Thyroid gland (tissue), 4 donors: Measurements from ENCODE around the gene MARK2. TPM values are rescaled to one million over a fixed set of nuclear protein-coding genes. Genes with fewer than 3 reads are reported as not detected.

Experiments used
- DNase-seq, 2 donors: peaks; one replicate each; pipeline ENCODE4 v3.0.0-alpha.2; 2019
- H3K27ac ChIP-seq, 3 donors: fragments of 200-600 bp; sonication (generic); 1 replicate in 2 of 3; 2 replicates in 1 of 3; pipeline ENCODE4 v1.5.1; 2016 to 2019; ENCODE audit warnings: mild to moderate bottlenecking in 1 of 3, moderate library complexity in 1 of 3
- H3K27me3 ChIP-seq: fragments of 200-600 bp; sonication (generic); one replicate; pipeline ENCODE4 v1.5.1; 2019
- H3K36me3 ChIP-seq, 2 donors: fragments of 200-600 bp; sonication (generic); one replicate each; pipeline ENCODE4 v1.5.1; 2016 to 2019
- H3K4me1 ChIP-seq, 2 donors: fragments of 200-600 bp; sonication (generic); one replicate each; pipeline ENCODE4 v1.5.1; 2017 to 2019
- H3K4me3 ChIP-seq, 3 donors: fragments of 200-600 bp; sonication (generic); replicated peaks in 1 of 3; 1 replicate in 2 of 3; 2 replicates in 1 of 3; pipeline ENCODE4 v1.5.1; 2016; ENCODE audit warnings: mild to moderate bottlenecking in 1 of 3
- H3K9me3 ChIP-seq: fragments of 200-600 bp; sonication (generic); one replicate; pipeline ENCODE4 v1.5.1; 2017
- POLR2A ChIP-seq, 2 donors: fragments of 450-650 bp; IDR thresholded peaks; one replicate each; pipeline ENCODE4 v1.6.1; 2017; ENCODE audit warnings: antibody characterized with exemption in 2 of 2, mild to moderate bottlenecking in 2 of 2, moderate library complexity in 1 of 2
- WGBS, 2 donors: methylation state at CpG; one replicate each; pipeline ENCODE4 v1.1.5; 2017; 5-methylcytosine and 5-hydroxymethylcytosine counted together
- intact Hi-C: fragments of 100-400 bp; cut with DNase I; formaldehyde crosslinking; loops from one replicate; pipeline ENCODE4 v1.15.1; 2023
- total RNA-seq, 4 donors: library from RNA; depleted of rRNA; stranded (reverse); fragments of >200 nt; gene quantifications; one replicate each; pipeline ENCODE4 v1.2.3, GENCODE V29; 2016
- TF ChIP-seq, protein P1 (sequence below), 6 experiments: fragments of 200-600 bp in 3 of 6; fragments of 450-650 bp in 3 of 6; sonication (generic) in 3 of 6; IDR thresholded peaks; one replicate each; pipeline ENCODE4 v1.5.1; 2016 to 2019; ENCODE audit warnings: antibody characterized with exemption in 6 of 6, mild to moderate bottlenecking in 2 of 6, inconsistent platforms in 1 of 6, moderate library complexity in 1 of 6

The MARK2 gene
- total RNA-seq, 4 donors from 2014 or later = 28.2 to 57.7 (median 48.6) TPM

GRCh38 chr11:63916837-63917691 lies 78.2 kb downstream of the MARK2 start, which contains the start of gene RCOR2:
Gene RCOR2 (minus strand): TSS chr11:63917164. CDS start chr11:63916456, 708 bp downstream.
- Histone ChIP-seq H3K4me1 (peaks cover 42 to 52% of the 10 kb centered on the region in 2 donors), H3K4me3 (peak within 1 kb of the TSS in 2 of 3 donors; percentile 17 to 45), H3K27me3 (no peaks in the 10 kb centered on the region), H3K27ac (peak within 1 kb of the TSS; percentile 57 to 71 (median 58)), H3K9me3 (no peaks in the 10 kb centered on the region), H3K36me3 (no peaks in the 10 kb centered on the region)
- TF ChIP-seq, protein P1, sequence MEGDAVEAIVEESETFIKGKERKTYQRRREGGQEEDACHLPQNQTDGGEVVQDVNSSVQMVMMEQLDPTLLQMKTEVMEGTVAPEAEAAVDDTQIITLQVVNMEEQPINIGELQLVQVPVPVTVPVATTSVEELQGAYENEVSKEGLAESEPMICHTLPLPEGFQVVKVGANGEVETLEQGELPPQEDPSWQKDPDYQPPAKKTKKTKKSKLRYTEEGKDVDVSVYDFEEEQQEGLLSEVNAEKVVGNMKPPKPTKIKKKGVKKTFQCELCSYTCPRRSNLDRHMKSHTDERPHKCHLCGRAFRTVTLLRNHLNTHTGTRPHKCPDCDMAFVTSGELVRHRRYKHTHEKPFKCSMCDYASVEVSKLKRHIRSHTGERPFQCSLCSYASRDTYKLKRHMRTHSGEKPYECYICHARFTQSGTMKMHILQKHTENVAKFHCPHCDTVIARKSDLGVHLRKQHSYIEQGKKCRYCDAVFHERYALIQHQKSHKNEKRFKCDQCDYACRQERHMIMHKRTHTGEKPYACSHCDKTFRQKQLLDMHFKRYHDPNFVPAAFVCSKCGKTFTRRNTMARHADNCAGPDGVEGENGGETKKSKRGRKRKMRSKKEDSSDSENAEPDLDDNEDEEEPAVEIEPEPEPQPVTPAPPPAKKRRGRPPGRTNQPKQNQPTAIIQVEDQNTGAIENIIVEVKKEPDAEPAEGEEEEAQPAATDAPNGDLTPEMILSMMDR (IDR thresholded peaks at IDR 0.05) = no peak
- TF ChIP-seq POLR2A (IDR thresholded peaks at IDR 0.05) = no peak
- intact Hi-C loops = no loop called here
- no CpG with 5 or more reads among the region's 85 CpGs for WGBS, 2 donors
- DNase-seq = peak; percentile 73 to 75

GRCh38 chr11:63917692-63918506 lies 79.0 kb downstream of the MARK2 start:
- Histone ChIP-seq H3K9me3 (no peaks in the 10 kb centered on the region), H3K4me1 (peaks cover 42 to 52% of the 10 kb centered on the region in 2 donors), H3K27ac (peak overlapping the region; percentile 57 to 71 (median 58)), H3K36me3 (no peaks in the 10 kb centered on the region), H3K4me3 (peak overlapping the region in 2 of 3 donors; percentile 17 to 45), H3K27me3 (no peaks in the 10 kb centered on the region)
- intact Hi-C loops = no loop called here
- DNase-seq = peak; percentile 70 to 71
- TF ChIP-seq, protein P1 (IDR thresholded peaks at IDR 0.05) = no peak
- 4 to 26% methylated on average over 4 to 28 of the region's 50 CpGs for WGBS, 2 donors

DNA sequence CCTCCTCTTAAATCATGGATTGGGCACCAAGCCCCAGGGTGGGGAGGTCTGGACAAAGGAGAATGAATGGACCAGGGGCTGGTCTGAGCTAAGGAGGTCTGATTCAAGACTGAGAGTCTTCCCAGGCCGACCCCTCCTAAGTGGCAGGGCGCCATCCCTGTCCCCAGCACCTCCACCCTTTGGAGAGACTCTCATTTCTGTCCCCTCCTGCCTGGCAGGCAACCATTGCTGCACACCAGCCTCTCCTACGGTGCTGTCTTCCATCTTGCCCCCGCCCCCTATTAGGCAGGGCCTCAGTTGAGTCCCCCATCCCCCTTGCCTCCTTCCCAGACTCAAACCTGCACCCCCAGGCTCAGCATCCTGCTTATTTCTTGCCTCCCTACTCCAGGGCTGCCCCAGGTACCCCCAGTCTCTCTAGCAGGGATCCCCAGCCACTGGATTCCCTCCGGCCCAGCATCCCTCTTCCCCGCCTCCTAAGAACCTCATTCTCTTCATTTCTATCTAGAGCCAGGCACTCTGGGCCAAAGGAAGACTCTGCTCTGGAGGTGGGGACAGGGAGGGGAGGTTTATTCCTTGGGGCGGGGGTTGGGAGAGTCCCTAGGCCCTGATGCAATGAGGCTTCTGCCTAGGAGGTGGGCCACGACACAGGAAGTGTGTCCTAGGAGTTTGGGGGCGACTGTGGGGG lies 79.7 kb downstream of the MARK2 start:
- 60 to 68% methylated on average over 9 of the region's 9 CpGs for WGBS, 2 donors
- peak overlapping the region; percentile 57 to 71 (median 58) for H3K27ac ChIP-seq
- DNase-seq = no peak
- TF ChIP-seq, protein P1 (IDR thresholded peaks at IDR 0.05) = no peak
- TF ChIP-seq POLR2A (IDR thresholded peaks at IDR 0.05) = no peak
- H3K4me1 ChIP-seq = peaks cover 42 to 52% of the 10 kb centered on the region in 2 donors
- H3K4me3 ChIP-seq = no peak overlapping the region
- H3K9me3 ChIP-seq = no peaks in the 10 kb centered on the region
- H3K36me3 ChIP-seq = no peaks in the 10 kb centered on the region
- H3K27me3 ChIP-seq = no peaks in the 10 kb centered on the region
- intact Hi-C loops = no loop called here

DNA sequence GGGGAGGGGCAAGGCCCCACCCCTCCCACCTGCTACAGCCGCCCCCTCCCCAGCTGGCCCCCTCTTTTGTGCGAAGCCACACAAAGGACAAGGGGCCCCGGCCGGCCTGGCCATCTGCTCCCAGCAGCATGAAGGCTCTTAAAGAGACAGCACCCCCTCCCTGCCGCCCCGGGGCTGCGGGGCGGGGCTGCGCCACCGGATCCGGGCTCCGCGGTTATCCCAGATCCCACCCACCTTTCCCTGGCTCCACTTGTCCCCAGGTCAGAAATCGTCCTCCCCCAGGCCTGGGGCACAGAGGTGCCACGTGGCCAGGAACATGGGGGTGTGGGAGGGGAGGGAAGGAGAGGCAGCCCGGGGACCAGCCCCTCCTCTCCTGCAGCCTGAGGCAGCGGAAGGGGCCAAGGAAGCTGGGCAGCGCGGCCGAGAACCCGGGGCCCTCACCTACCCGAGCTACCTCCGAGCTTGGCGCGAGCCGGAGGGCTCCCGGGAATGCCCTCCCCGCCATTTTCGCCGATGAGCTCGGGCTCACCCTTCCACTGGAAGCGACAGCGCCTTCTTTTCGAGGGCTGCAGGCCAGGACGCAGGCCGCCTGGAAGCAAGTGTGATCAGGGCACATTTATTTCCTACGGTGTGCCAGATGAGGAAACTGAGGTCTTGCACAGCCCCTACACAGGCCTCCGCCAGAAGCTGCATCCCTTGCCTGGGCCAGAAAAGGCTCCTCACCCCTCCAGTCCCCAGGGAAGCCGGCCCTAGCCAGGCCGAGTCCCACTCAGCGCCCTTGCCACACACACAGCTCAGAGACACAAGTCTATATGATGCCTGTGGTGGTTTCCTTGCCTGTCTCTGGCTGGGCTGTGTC lies 80.6 kb downstream of the MARK2 start:
- intact Hi-C loops = no loop called here
- peak overlapping the region in 2 of 3 donors; percentile 11 to 38 for H3K27ac ChIP-seq
- no peaks in the 10 kb centered on the region for H3K27me3 ChIP-seq
- no peaks in the 10 kb centered on the region for H3K9me3 ChIP-seq
- H3K4me3 ChIP-seq = peak overlapping the region in 1 of 3 donors; percentile 12
- TF ChIP-seq, protein P1 (IDR thresholded peaks at IDR 0.05) = no peak
- no peak for TF ChIP-seq POLR2A (IDR thresholded peaks at IDR 0.05)
- peak in 1 of 2 donors; percentile 16 for DNase-seq
- H3K36me3 ChIP-seq = no peaks in the 10 kb centered on the region
- H3K4me1 ChIP-seq = peaks cover 42 to 52% of the 10 kb centered on the region in 2 donors
- WGBS, 2 donors = 31 to 33% methylated on average over 23 to 24 of the region's 41 CpGs
